GM12892 (cell line): ENCODE results near the gene PTS.

ENCODE experiments used
- POLR2A ChIP-seq: IDR thresholded peaks from 2 replicates; pipeline ENCODE4 v1.6.1; 2011; ENCODE audit warnings: low read depth, low read length, control low read depth
- POLR2AphosphoS5 ChIP-seq: IDR thresholded peaks from 2 replicates; pipeline ENCODE4 v1.6.1; 2011; ENCODE audit warnings: low read depth, low read length, control low read depth
- TAF1 ChIP-seq: IDR thresholded peaks from 2 replicates; pipeline ENCODE4 v1.6.1; 2011; ENCODE audit warnings: low read depth, mild to moderate bottlenecking, control low read depth, low read length, borderline replicate concordance

DNA sequence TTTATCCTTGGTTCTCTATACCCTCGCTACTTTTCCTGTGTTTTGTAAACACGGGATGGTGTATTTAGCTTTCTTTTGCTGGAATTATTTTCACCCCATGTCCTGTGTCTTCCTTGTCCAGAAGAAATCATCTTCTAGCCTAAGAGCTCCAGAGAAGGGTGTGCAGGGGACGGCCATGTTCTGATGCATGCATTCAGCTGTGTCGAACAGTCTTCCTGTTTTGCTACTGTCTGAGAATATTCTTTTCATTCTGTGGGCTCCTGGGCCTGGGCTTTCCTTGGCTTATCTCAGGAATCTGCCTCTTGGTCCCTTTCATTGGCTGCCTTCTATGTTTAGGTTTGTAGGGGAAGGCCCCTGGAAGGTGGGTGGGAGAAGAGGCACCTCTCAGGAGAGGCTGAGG is 45.0 kb downstream of the PTS start:
- TF ChIP-seq POLR2A (no peak), POLR2AphosphoS5 (no peak), TAF1 (no peak)
